ENCODE measurements around the gene PTGES. TPM values are rescaled to one million over a fixed set of nuclear protein-coding genes. Genes with fewer than 3 reads are reported as not detected.

The PTGES gene
- total and polyA plus RNA-seq, 7 donors = 0.32 to 0.68 (median 0.40) TPM

DNA sequence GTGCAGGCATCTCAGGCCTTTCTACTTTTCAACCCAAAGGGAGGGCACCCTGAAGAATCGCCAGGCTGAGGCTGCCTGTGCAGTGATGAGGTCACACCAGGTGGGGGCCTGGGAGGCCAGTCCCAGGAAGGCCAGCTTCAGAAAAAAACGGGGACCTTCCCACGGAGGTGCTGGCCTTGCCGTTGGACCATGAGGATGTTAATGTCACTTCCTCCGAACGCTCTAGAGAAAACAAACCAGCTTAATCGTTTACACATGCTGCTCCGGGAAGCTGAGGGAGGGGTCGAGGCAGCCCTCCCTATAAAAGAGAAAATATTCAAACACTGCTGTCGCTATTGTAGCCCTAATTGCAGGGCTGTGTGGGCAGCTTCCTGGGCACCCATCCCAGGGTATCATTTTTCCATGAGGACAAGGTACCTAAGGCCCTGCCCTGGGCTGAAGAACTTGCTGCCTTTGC is 27.0 kb downstream of the PTGES start:
- Histone ChIP-seq H3K9me3 (no peaks in the 10 kb centered on the region), H3K4me1 (no peaks in the 10 kb centered on the region), H3K36me3 (ENCODE audit: insufficient read depth in 1 of 2, low read depth in 1 of 2) (no peaks in the 10 kb centered on the region), H3K4me3 (no peak overlapping the region), H3K27me3 (ENCODE audit: insufficient read depth in 3 of 3, low read length in 2 of 3) (peaks cover 0 to 1% (median 0%) of the 10 kb centered on the region in 3 donors), H3K27ac (no peak overlapping the region)
- intact Hi-C loops (cut with DNase I) = no loop called here
- whole genome bisulfite sequencing, 3 donors = 15 to 22% (median 19%) methylated on average over 10 of the region's 10 CpGs
- TF ChIP-seq, protein P1, sequence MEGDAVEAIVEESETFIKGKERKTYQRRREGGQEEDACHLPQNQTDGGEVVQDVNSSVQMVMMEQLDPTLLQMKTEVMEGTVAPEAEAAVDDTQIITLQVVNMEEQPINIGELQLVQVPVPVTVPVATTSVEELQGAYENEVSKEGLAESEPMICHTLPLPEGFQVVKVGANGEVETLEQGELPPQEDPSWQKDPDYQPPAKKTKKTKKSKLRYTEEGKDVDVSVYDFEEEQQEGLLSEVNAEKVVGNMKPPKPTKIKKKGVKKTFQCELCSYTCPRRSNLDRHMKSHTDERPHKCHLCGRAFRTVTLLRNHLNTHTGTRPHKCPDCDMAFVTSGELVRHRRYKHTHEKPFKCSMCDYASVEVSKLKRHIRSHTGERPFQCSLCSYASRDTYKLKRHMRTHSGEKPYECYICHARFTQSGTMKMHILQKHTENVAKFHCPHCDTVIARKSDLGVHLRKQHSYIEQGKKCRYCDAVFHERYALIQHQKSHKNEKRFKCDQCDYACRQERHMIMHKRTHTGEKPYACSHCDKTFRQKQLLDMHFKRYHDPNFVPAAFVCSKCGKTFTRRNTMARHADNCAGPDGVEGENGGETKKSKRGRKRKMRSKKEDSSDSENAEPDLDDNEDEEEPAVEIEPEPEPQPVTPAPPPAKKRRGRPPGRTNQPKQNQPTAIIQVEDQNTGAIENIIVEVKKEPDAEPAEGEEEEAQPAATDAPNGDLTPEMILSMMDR (IDR thresholded peaks at IDR 0.05) = no peak
- DNase-seq (no peak), ATAC-seq (no peak)

DNA sequence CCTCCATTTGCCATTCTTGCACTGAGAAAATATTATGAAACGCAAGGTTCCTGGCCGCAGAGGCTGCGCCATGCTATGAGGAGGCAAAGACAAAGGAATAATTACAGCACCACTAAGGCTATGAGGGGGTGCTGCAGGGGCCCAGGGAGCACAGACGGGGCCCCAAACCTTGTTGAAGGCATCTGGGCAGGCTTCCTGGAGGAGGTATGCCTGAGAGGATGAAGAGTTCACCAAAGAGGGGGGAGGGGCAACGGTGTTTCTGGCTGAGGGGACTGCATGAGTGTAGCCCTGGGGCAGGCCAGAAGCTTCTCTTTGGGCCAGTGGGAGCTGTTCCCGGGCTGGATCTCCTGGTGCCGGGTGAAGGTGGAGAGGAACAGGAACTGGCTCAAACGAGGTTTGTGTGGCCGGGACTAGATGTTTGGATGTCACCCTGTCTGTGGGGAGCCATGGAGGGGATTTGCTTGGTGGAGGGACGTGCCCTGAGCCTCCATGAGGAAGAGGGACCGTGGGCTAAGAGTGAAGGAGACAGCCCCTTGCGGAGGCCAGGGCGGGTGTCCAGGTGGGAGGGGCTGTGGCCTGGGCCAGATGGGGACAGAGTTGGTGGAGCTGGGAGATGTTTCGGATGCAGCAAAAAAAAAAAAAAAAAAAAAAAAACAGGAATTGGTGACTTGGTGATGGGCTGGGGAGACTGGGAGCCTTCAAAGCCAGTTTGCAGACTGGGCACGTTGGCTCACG is 28.2 kb downstream of the PTGES start:
- intact Hi-C loops (cut with DNase I) = no loop called here
- 79 to 83% (median 79%) methylated on average over 16 of the region's 16 CpGs for WGBS, 3 donors
- ATAC-seq (no peak), DNase-seq (peak in 1 of 2 donors; percentile 45)
- TF ChIP-seq, protein P1 (IDR thresholded peaks at IDR 0.05) = no peak
- no peak overlapping the region for H3K27ac ChIP-seq
- peaks cover 0 to 13% (median 3%) of the 10 kb centered on the region in 3 donors for H3K27me3 ChIP-seq (ENCODE audit: insufficient read depth in 3 of 3, low read length in 2 of 3)
- no peaks in the 10 kb centered on the region for H3K4me1 ChIP-seq
- H3K9me3 ChIP-seq = no peaks in the 10 kb centered on the region
- no peak overlapping the region for H3K4me3 ChIP-seq
- no peaks in the 10 kb centered on the region for H3K36me3 ChIP-seq (ENCODE audit: insufficient read depth in 1 of 2, low read depth in 1 of 2)

DNA sequence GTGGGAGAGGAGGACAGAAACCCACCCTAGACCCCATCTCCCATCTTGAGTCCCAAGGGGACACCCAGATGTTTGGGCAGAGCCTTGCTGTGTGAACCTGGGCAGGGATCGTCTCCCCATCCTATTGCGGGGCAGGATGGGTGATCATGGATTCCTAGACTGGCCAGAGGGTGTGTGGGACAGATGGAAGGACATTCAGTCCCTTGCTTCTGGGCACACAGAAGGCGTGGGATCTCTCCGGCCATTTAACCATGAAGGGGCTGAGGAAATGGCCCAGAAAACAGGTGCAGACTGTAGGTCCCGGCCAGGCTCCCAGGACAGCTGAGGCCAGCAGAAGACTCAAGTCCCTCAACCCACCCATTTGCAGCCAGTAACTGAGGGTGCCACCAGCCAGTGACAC is 29.9 kb downstream of the PTGES start:
- Histone ChIP-seq H3K4me3 (no peak overlapping the region), H3K36me3 (ENCODE audit: insufficient read depth in 1 of 2, low read depth in 1 of 2) (no peaks in the 10 kb centered on the region), H3K27ac (no peak overlapping the region), H3K27me3 (ENCODE audit: insufficient read depth in 3 of 3, low read length in 2 of 3) (peaks cover 0 to 24% (median 3%) of the 10 kb centered on the region in 3 donors), H3K4me1 (no peaks in the 10 kb centered on the region), H3K9me3 (no peaks in the 10 kb centered on the region)
- TF ChIP-seq, protein P1 (IDR thresholded peaks at IDR 0.05) = no peak
- intact Hi-C loops (cut with DNase I) = no loop called here
- 70 to 78% (median 70%) methylated on average over 5 of the region's 5 CpGs for WGBS, 3 donors
- no peak for ATAC-seq
- no peak for DNase-seq

DNA sequence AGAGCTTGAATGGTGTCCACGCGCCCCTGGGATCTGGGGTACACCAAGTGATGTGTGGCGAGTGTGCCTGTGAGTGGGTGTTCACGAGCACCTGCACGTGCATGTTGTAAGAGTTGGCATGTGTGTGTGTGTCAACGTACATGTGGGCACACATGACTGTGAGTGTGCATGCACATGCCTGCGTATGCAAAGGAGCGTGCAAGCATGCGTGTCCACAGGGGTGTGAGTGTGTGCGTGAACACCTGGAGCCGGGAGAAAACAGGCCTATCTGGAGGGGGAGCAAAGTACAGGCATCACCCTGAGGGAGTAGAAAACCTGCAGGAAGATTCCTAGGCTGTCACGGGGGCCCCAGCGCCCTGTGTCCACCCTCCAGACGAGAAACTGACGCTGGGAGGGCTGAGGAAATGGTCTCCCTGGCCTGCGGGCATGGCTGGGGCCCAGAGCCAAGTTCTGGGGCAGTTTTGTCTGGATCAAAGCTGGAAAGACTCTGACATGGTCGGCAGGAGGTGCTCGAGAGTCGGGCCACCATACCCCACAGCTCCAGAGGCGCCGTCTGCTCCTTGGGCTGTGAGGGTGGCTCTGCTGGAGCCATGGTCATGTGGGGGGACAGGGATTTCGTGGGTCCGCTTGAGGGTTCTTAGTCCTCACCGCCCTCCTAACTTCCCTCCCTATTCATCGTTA is 31.8 kb downstream of the PTGES start:
- DNase-seq = no peak
- intact Hi-C loops (cut with DNase I) = no loop called here
- H3K4me3 ChIP-seq = no peak overlapping the region
- no peaks in the 10 kb centered on the region for H3K9me3 ChIP-seq
- 77 to 83% (median 78%) methylated on average over 23 to 25 of the region's 25 CpGs for WGBS, 3 donors
- no peak overlapping the region for H3K27ac ChIP-seq
- H3K4me1 ChIP-seq = no peaks in the 10 kb centered on the region
- TF ChIP-seq, protein P1 (IDR thresholded peaks at IDR 0.05) = no peak
- H3K36me3 ChIP-seq (ENCODE audit: insufficient read depth in 1 of 2, low read depth in 1 of 2) = no peaks in the 10 kb centered on the region
- no peak for ATAC-seq
- peaks cover 0 to 28% (median 3%) of the 10 kb centered on the region in 3 donors for H3K27me3 ChIP-seq (ENCODE audit: insufficient read depth in 3 of 3, low read length in 2 of 3)

Measured in psoas muscle (tissue), 8 donors.